NCI-H82 (cell line): ENCODE results near the gene OR10AD1.

Source experiments
- DNase-seq: peaks from one replicate; lab custom pipeline; 2025; lab: John Stamatoyannopoulos, UW

OR10AD1 gene

GRCh38 chr12:48191096-48191495, 12.0 kb downstream of the OR10AD1 start:
- DNase-seq, result no peak

- peak; percentile 79 for DNase-seq
Observed at GRCh38 chr12:48189331-48190125, 13.6 kb downstream of the OR10AD1 start.

GRCh38 chr12:48187916-48188695, 15.0 kb downstream of the OR10AD1 start:
- no peak for DNase-seq

- DNase-seq, result peak; percentile 10
Observed at GRCh38 chr12:48185181-48185919, 17.7 kb downstream of the OR10AD1 start.

GRCh38 chr12:48184549-48184922, 18.6 kb downstream of the OR10AD1 start:
- DNase-seq, result peak; percentile 11

- no peak for DNase-seq
Observed at GRCh38 chr12:48183876-48184548, 19.1 kb downstream of the OR10AD1 start.

GRCh38 chr12:48183091-48183875, 19.8 kb downstream of the OR10AD1 start, which contains the start of gene CCDC184:
Gene CCDC184, plus strand, starts transcription at chr12:48183644. Its CDS starts 479 bp downstream, at chr12:48184123.
- peak; percentile 63 for DNase-seq

GRCh38 chr12:48182631-48183030, 20.5 kb downstream of the OR10AD1 start:
- no peak for DNase-seq

GRCh38 chr12:48180857-48181495, 22.1 kb downstream of the OR10AD1 start:
- no peak for DNase-seq

- DNase-seq, result no peak
Observed at GRCh38 chr12:48180424-48180823, 22.7 kb downstream of the OR10AD1 start.

GRCh38 chr12:48179466-48179865, 23.6 kb downstream of the OR10AD1 start:
- no peak for DNase-seq

- DNase-seq, result no peak
Observed at GRCh38 chr12:48177982-48178381, 25.1 kb downstream of the OR10AD1 start.

- DNase-seq, result peak; percentile 66
Observed at GRCh38 chr12:48176417-48176751, 26.7 kb downstream of the OR10AD1 start.

GRCh38 chr12:48175613-48176416, 27.3 kb downstream of the OR10AD1 start:
- peak; percentile 61 for DNase-seq

GRCh38 chr12:48169011-48169410, 34.1 kb downstream of the OR10AD1 start:
- no peak for DNase-seq

- peak; percentile 73 for DNase-seq
Observed at GRCh38 chr12:48165089-48165981, 37.8 kb downstream of the OR10AD1 start.

- no peak for DNase-seq
Observed at GRCh38 chr12:48164451-48164850, 38.6 kb downstream of the OR10AD1 start.

GRCh38 chr12:48163150-48163747, 39.8 kb downstream of the OR10AD1 start:
- no peak for DNase-seq
